ENCODE results near the gene HTR1D.

The HTR1D gene

GRCh38 chr1:23150125-23150524 is 67.2 kb downstream of the HTR1D start:
- Histone ChIP-seq H3K27me3 (replicated peaks; ENCODE audit: control insufficient read depth, insufficient read depth, low read length) (no peaks in the 10 kb centered on the region), H3K36me3 (ENCODE audit: control insufficient read depth, insufficient read depth, low read length) (no peaks in the 10 kb centered on the region), H3K4me3 (replicated peaks; ENCODE audit: low read depth, low read length) (no peak overlapping the region)
- TF ChIP-seq CTCF (IDR thresholded peaks at IDR 0.05; ENCODE audit: insufficient read depth, low read length, poor library complexity, severe bottlenecking), result no peak
- DNase-seq (ENCODE audit: extremely low read depth, insufficient read length), result no peak

GRCh38 chr1:23149114-23149513 is 68.2 kb downstream of the HTR1D start:
- Histone ChIP-seq H3K36me3 (ENCODE audit: control insufficient read depth, insufficient read depth, low read length) (no peaks in the 10 kb centered on the region), H3K4me3 (replicated peaks; ENCODE audit: low read depth, low read length) (no peak overlapping the region), H3K27me3 (replicated peaks; ENCODE audit: control insufficient read depth, insufficient read depth, low read length) (no peaks in the 10 kb centered on the region)
- no peak for TF ChIP-seq CTCF (IDR thresholded peaks at IDR 0.05; ENCODE audit: insufficient read depth, low read length, poor library complexity, severe bottlenecking)
- no peak for DNase-seq (ENCODE audit: extremely low read depth, insufficient read length)

GRCh38 chr1:23148084-23148483 is 69.2 kb downstream of the HTR1D start:
- Histone ChIP-seq H3K4me3 (replicated peaks; ENCODE audit: low read depth, low read length) (no peak overlapping the region), H3K36me3 (ENCODE audit: control insufficient read depth, insufficient read depth, low read length) (no peaks in the 10 kb centered on the region), H3K27me3 (replicated peaks; ENCODE audit: control insufficient read depth, insufficient read depth, low read length) (no peaks in the 10 kb centered on the region)
- DNase-seq (ENCODE audit: extremely low read depth, insufficient read length), result no peak
- no peak for TF ChIP-seq CTCF (IDR thresholded peaks at IDR 0.05; ENCODE audit: insufficient read depth, low read length, poor library complexity, severe bottlenecking)
